Epithelial cell of proximal tubule (primary cell): ENCODE measurements around the gene ITGAE. TPM values are rescaled to one million over a fixed set of nuclear protein-coding genes. Genes with fewer than 3 reads are reported as not detected.
"Not testable (repeated sequence)": the region's sequence is repeated elsewhere in the genome, so short reads cannot be mapped to it uniquely, and the experiment has no call there.

Source experiments
- DNase-seq: peaks from one replicate; pipeline ENCODE4 v3.0.0-alpha.2; 2011; ENCODE audit warnings: low read depth
- H3K4me3 ChIP-seq: 2 replicates; pipeline ENCODE4 v1.5.1; 2011; ENCODE audit warnings: low read depth, mild to moderate bottlenecking, low read length
- CTCF ChIP-seq: conservative IDR thresholded peaks from 2 replicates; pipeline ENCODE4 v1.5.1; 2012; ENCODE audit warnings: low read depth, mild to moderate bottlenecking, low read length
- total RNA-seq: library from RNA; depleted of rRNA; stranded (reverse); fragments of >200 nt; gene quantifications from 2 replicates; pipeline ENCODE4 v1.2.3, GENCODE V29; 2015

The ITGAE gene
- total RNA-seq, 1 donor from 2014 or later: 36.0 TPM

DNA sequence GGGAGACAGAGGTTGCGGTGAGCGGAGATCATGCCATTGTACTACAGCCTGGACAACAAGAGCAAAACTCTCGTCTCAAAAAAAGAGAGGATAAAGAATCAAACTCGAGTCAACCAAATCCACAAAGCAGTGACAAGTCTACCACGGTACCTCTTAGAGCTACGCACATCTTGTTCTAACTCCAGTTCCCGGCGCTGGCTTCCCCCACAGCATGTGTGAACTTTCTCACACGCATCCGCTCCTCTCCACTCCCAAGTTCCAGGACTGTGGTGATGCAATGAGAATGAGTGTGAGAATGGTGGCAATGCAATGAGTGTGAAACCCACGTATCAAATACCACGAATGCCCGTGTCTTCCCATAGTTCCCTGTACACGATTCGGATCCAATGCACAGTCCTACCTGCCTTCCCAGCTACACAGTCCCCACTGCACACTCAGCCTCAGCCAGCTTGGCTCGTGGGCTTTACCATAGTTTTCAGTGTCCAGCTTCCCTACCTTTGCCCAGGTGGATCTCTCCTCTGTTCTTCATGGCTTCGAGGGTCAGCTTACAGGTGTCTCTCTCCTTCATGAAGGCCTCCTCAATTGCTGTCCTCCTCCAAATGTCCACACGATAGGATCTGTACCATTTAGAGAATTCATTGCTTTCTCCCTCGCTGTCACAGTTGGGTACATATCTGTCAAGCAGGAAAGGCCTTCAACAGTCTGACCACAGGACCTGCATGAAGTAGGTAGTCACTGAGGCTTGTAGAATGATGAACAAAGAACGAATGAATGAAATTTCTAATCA is 95.9 kb downstream of the ITGAE start:
- no peak overlapping the region for H3K4me3 ChIP-seq
- TF ChIP-seq CTCF: no peak
- DNase-seq: no peak

DNA sequence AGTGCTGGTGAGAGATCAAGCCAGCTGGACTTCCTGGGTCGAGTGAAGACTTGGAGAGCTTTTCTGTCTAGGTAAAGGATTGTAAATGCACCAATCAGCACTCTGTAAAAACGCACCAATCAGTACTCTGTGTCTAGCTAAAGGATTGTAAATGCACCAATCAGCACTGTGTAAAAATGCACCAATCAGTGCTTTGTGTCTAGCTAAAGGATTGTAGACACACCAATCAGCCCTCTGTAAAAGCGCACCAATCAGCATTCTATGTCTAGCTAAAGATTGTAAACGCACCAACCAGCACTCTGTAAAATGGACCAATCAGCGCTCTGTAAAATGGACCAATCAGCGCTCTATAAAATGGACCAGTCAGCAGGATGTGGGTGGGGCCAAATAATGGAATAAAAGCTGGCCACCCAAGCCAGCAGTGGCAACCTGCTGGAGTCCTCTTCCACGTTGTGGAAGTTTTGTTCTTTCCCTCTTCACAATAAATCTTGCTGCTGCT is 98.9 kb downstream of the ITGAE start:
- DNase-seq, H3K4me3 ChIP-seq: not testable (repeated sequence)

- no peak for TF ChIP-seq CTCF
- no peak overlapping the region for H3K4me3 ChIP-seq
- no peak for DNase-seq
Observed at GRCh38 chr17:3699951-3700350, 101.0 kb downstream of the ITGAE start.

GRCh38 chr17:3698139-3698538 is 102.8 kb downstream of the ITGAE start:
- no peak for DNase-seq
- no peak for TF ChIP-seq CTCF
- H3K4me3 ChIP-seq: no peak overlapping the region

DNA sequence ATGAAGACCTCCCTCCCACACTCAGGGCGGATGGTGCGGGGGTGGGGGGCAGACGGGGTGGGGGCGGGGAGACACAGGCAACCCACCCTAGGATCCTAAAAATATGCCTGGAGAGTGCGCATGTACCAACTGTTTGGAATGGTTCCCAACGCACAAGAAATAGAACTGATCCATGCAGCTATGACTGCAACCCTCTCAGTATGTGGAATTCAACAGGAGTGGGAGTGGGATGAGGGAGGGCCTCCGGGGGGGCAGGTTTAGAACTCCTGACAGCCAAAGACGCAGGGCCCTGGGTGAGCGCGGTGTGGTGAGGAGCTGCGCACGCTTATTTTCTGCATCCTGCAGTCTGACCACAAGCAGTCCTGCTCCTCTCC is 103.9 kb downstream of the ITGAE start:
- no peak for DNase-seq
- TF ChIP-seq CTCF: no peak
- H3K4me3 ChIP-seq: no peak overlapping the region

GRCh38 chr17:3695723-3696411 is 105.1 kb downstream of the ITGAE start, which contains the start of gene P2RX5:
TSS of gene P2RX5 (minus strand) at chr17:3696155. CDS start at chr17:3696005, 150 bp downstream.
- no peak for TF ChIP-seq CTCF
- DNase-seq: no peak

DNA sequence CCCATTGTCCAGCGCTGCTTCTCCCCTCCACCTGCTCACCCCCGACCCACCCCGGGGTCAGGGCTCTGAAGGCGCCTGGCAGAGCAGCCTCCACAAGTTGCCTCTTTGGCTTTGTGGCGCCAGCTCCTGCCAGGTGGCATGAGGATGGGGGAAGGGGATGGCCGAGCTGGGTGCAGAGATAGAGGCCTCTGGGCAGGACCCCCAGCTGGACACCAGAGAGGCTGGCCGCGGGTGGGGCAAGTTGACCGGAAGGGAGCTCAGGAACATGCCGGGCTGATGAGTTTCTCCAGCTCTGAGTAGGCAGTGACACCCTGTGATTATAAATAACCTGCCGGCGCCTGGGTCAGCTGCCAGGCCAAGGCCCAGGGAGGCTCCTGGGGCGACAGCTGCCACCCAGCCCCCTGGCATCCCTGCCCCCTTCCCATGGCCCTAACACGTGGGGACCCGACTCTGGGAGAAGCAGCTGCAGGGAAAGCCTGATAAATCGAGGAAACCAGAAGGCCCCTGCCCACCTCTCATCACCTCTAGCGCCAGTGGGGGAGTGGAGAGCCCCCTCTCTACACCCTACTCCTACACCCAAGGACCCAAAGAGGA is 105.8 kb downstream of the ITGAE start:
- TF ChIP-seq CTCF: no peak
- no peak for DNase-seq
- peak overlapping the region; percentile 62 for H3K4me3 ChIP-seq

More at GRCh38 chr17:3695723-3696411, 105.1 kb downstream of the ITGAE start, which contains the start of gene P2RX5:
- H3K4me3 ChIP-seq: peak within 1 kb of the TSS; percentile 62
